PC-3 (cell line): ENCODE data around the gene METTL8. TPM values are rescaled to one million over a fixed set of nuclear protein-coding genes. Genes with fewer than 3 reads are reported as not detected.

Experiments used
- ATAC-seq: fragments of 200-7000 bp; cut with Tn5 transposase; 2 replicates; pipeline ENCODE4 v1.9.1; 2020; ENCODE audit warnings: mild to moderate bottlenecking, moderate library complexity
- BruUV-seq: library from RNA; stranded (reverse); fragments of 400-500 nt; replicated peaks from 2 replicates; lab custom pipeline; 2021; lab: Mats Ljungman, UMichigan
- CTCF ChIA-PET: fragments of 300-600 bp; sonication (Branson Sonifier 250); formaldehyde crosslinking; loops from one replicate; lab custom pipeline; 2022; ENCODE audit warnings: antibody characterized with exemption; lab: Charles Lee
- POLR2A ChIA-PET: fragments of 300-600 bp; sonication (Branson Sonifier 250); formaldehyde crosslinking; loops from one replicate; lab custom pipeline; 2022; ENCODE audit warnings: antibody characterized with exemption; ENCODE audit not compliant: unreplicated experiment; lab: Charles Lee
- DNase-seq: peaks from one replicate; pipeline ENCODE4 v3.0.0-alpha.2; 2015
- H2AFZ ChIP-seq: fragments of 300-600 bp; sonication (generic); 2 replicates; pipeline ENCODE4 v1.6.0; 2016; ENCODE audit warnings: antibody characterized with exemption, low read length
- H3F3A ChIP-seq: fragments of 300-600 bp; sonication (generic); one replicate; pipeline ENCODE4 v1.6.0; 2017; ENCODE audit warnings: antibody characterized with exemption, low read length, control low read depth, mild to moderate bottlenecking; ENCODE audit not compliant: unreplicated experiment
- H3K27ac ChIP-seq: fragments of 300-600 bp; sonication (generic); 2 replicates; pipeline ENCODE4 v1.5.1; 2016; ENCODE audit warnings: mild to moderate bottlenecking, low read length
- H3K27me3 ChIP-seq: fragments of 300-600 bp; sonication (generic); 2 replicates; pipeline ENCODE4 v1.6.1; 2016; ENCODE audit warnings: low read length, mixed read lengths
- H3K36me3 ChIP-seq: fragments of 300-600 bp; sonication (generic); 2 replicates; pipeline ENCODE4 v1.6.1; 2016; ENCODE audit warnings: low read depth, mixed run types, low read length, mixed read lengths
- H3K4me1 ChIP-seq: fragments of 300-600 bp; sonication (generic); 2 replicates; pipeline ENCODE4 v1.5.1; 2016; ENCODE audit warnings: low read length; ENCODE audit not compliant: insufficient read depth
- H3K4me2 ChIP-seq: fragments of 300-600 bp; sonication (generic); 2 replicates; pipeline ENCODE4 v1.6.0; 2016; ENCODE audit warnings: low read length
- H3K4me3 ChIP-seq: fragments of 300-600 bp; sonication (generic); 2 replicates; pipeline ENCODE4 v1.5.1; 2016; ENCODE audit warnings: mild to moderate bottlenecking, low read length, mixed read lengths
- H3K79me2 ChIP-seq: fragments of 300-600 bp; sonication (generic); 2 replicates; pipeline ENCODE4 v1.6.1; 2017; ENCODE audit warnings: low read length, mixed read lengths
- H3K9ac ChIP-seq: fragments of 300-600 bp; sonication (generic); 2 replicates; pipeline ENCODE4 v1.6.0; 2016; ENCODE audit warnings: mild to moderate bottlenecking, low read length
- H3K9me2 ChIP-seq: fragments of 300-600 bp; sonication (generic); replicated peaks from 2 replicates; pipeline ENCODE4 v1.6.1; 2016; ENCODE audit warnings: mixed run types, low read length, mixed read lengths
- H3K9me3 ChIP-seq: fragments of 300-600 bp; sonication (generic); 2 replicates; pipeline ENCODE4 v1.6.1; 2016; ENCODE audit warnings: low read length, mixed read lengths
- H4K20me1 ChIP-seq: fragments of 300-600 bp; sonication (generic); 2 replicates; pipeline ENCODE4 v1.6.1; 2016; ENCODE audit warnings: low read length, mixed read lengths
- EZH2 ChIP-seq: fragments of 300-600 bp; sonication (generic); IDR thresholded peaks from one replicate; pipeline ENCODE4 v1.6.1; 2017; ENCODE audit warnings: antibody characterized with exemption, mild to moderate bottlenecking, low read length; ENCODE audit not compliant: unreplicated experiment
- EZH2phosphoT487 ChIP-seq: fragments of 300-600 bp; sonication (generic); IDR thresholded peaks from 2 replicates; pipeline ENCODE4 v1.6.1; 2018; ENCODE audit warnings: mild to moderate bottlenecking, antibody characterized with exemption, low read length, borderline replicate concordance
- intact Hi-C: fragments of 100-400 bp; cut with micrococcal nuclease; formaldehyde crosslinking; loops from 2 replicates; pipeline ENCODE4 v1.9.0; 2023
- total RNA-seq: library from RNA; depleted of rRNA; stranded (reverse); fragments of >200 nt; gene quantifications from 2 replicates; pipeline ENCODE4 v1.2.3, GENCODE V29; 2014
- TF ChIP-seq, protein P1 (sequence below): fragments of 300-600 bp; sonication (generic); conservative IDR thresholded peaks from 2 replicates; pipeline ENCODE4 v1.5.1; 2017; ENCODE audit warnings: antibody characterized with exemption, low read depth, mild to moderate bottlenecking, low read length

Gene METTL8
- total RNA-seq, 1 experiment from 2014 or later = 10.8 TPM

DNA sequence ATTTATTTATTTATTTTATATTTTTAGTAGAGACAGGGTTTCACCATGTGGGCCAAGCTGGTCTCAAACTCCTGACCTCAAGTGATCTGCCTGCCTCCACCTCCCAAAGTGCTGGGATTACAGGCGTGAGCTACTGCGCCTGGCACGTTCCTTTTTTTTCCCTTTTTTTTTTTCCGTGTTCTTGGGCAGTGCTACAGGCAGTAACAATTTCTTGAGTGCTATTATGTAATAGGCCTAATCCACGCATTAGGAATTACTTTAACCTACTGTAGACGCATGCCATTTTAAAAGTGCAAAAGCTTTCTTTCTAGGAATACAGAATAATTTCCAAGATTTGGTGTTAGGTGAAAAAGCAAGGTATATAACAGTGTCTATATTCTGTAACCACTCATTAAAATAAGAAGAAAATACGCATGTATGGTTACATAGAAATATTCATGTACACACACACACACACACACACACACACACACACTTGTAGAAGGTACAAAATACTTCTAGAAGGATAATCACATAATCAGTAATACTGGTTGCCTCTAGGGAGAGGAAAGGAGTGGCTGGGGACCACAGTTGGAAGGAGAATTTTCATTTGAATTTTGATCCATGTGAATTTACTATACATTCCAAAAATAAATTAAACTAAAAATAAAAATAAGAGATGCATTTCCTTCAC lies 92.3 kb downstream of the METTL8 start:
- TF ChIP-seq EZH2phosphoT487 = no peak
- no peak for TF ChIP-seq EZH2
- TF ChIP-seq, protein P1, sequence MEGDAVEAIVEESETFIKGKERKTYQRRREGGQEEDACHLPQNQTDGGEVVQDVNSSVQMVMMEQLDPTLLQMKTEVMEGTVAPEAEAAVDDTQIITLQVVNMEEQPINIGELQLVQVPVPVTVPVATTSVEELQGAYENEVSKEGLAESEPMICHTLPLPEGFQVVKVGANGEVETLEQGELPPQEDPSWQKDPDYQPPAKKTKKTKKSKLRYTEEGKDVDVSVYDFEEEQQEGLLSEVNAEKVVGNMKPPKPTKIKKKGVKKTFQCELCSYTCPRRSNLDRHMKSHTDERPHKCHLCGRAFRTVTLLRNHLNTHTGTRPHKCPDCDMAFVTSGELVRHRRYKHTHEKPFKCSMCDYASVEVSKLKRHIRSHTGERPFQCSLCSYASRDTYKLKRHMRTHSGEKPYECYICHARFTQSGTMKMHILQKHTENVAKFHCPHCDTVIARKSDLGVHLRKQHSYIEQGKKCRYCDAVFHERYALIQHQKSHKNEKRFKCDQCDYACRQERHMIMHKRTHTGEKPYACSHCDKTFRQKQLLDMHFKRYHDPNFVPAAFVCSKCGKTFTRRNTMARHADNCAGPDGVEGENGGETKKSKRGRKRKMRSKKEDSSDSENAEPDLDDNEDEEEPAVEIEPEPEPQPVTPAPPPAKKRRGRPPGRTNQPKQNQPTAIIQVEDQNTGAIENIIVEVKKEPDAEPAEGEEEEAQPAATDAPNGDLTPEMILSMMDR = no peak
- no peak for DNase-seq
- no peaks in the 10 kb centered on the region for H3F3A ChIP-seq
- no TSS peak for BruUV-seq
- no peaks in the 10 kb centered on the region for H3K27me3 ChIP-seq
- H3K9me2 ChIP-seq = no peaks in the 10 kb centered on the region
- no peaks in the 10 kb centered on the region for H3K36me3 ChIP-seq
- no peak overlapping the region for H3K9ac ChIP-seq
- no peak overlapping the region for H2AFZ ChIP-seq
- H3K9me3 ChIP-seq = no peaks in the 10 kb centered on the region
- no peak for ATAC-seq
- H3K4me1 ChIP-seq = peaks cover 9% of the 10 kb centered on the region
- ChIA-PET CTCF (no interaction called here), POLR2A (no interaction called here)
- H3K4me3 ChIP-seq = no peak overlapping the region
- H3K79me2 ChIP-seq = no peaks in the 10 kb centered on the region
- H3K27ac ChIP-seq = no peak overlapping the region
- no peak overlapping the region for H3K4me2 ChIP-seq
- no peaks in the 10 kb centered on the region for H4K20me1 ChIP-seq
- intact Hi-C loops = loop anchor here (10.0 kb wide), 1 partner anchor 177 kb away; the partner anchor contains the start of gene TLK1

DNA sequence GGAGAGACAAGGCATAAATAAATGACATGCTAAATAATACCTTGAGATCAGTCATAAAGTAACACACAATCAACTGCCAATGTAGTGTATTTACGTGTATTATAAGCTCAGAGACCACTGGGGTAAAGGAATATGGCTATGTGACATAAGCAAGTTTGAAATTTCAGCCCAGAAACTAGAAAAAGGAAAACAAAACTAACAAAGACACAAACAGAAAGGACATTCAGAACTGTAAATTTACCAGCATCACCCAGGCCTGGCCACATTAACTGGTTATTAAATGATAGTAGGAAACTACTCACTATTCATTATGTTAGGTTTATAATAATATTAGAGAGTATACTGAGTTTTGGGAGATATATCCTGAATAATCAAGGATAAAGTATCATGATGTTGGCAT lies 98.8 kb downstream of the METTL8 start:
- H3K79me2 ChIP-seq = no peaks in the 10 kb centered on the region
- H3K9me3 ChIP-seq = no peaks in the 10 kb centered on the region
- no peaks in the 10 kb centered on the region for H3F3A ChIP-seq
- DNase-seq (no peak), ATAC-seq (no peak)
- ChIA-PET CTCF (interaction anchor here (1.4 kb wide), 1 partner anchor 81 kb away, joined by 3 read pairs; no protein-coding TSS in a partner anchor), POLR2A (no interaction called here)
- intact Hi-C loops = no loop called here
- no peak overlapping the region for H3K4me2 ChIP-seq
- H3K27me3 ChIP-seq = no peaks in the 10 kb centered on the region
- no peaks in the 10 kb centered on the region for H3K36me3 ChIP-seq
- H3K27ac ChIP-seq = no peak overlapping the region
- TF ChIP-seq, protein P1 = no peak
- TF ChIP-seq EZH2 = no peak
- TF ChIP-seq EZH2phosphoT487 = no peak
- BruUV-seq = no TSS peak
- H4K20me1 ChIP-seq = no peaks in the 10 kb centered on the region
- H2AFZ ChIP-seq = no peak overlapping the region
- no peak overlapping the region for H3K9ac ChIP-seq
- no peaks in the 10 kb centered on the region for H3K4me1 ChIP-seq
- no peak overlapping the region for H3K4me3 ChIP-seq
- no peaks in the 10 kb centered on the region for H3K9me2 ChIP-seq

DNA sequence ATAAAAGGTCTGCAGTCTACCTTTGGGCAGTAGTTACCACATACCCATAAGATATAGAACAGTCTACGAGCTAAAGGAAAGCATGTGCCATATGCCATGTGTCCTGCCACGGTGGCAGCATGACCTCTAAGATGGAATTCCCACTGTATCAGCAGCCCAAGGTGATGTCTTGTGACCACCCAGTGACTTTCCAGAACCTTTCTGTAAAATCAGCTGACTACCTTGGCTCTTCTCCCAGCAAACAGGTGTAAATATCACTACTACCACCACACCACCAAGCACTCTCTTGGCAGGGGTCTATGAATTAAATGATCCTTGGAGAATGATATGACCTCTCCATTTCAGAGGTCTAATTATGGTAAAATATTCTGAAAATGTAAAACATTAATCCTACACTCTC lies 99.6 kb downstream of the METTL8 start:
- Histone ChIP-seq H3F3A (no peaks in the 10 kb centered on the region), H3K4me1 (no peaks in the 10 kb centered on the region), H3K9me2 (no peaks in the 10 kb centered on the region), H3K9me3 (no peaks in the 10 kb centered on the region), H2AFZ (no peak overlapping the region), H3K27me3 (no peaks in the 10 kb centered on the region), H3K27ac (no peak overlapping the region), H3K4me2 (no peak overlapping the region), H4K20me1 (no peaks in the 10 kb centered on the region), H3K79me2 (no peaks in the 10 kb centered on the region), H3K36me3 (no peaks in the 10 kb centered on the region), H3K4me3 (no peak overlapping the region), H3K9ac (no peak overlapping the region)
- ATAC-seq (no peak), DNase-seq (no peak)
- ChIA-PET POLR2A (no interaction called here), CTCF (no interaction called here)
- intact Hi-C loops = no loop called here
- no TSS peak for BruUV-seq
- TF ChIP-seq EZH2phosphoT487 = no peak
- TF ChIP-seq EZH2 = no peak
- TF ChIP-seq, protein P1 = no peak
